GM18519 (cell line): ENCODE data around the gene RALGAPA1.
A peak's percentile ranks its signal among the peaks of the same experiment; 100 is the strongest.

Experiments used
- ATAC-seq: cut with Tn5 transposase; IDR thresholded peaks from one replicate; pipeline ENCODE4 v1.9.1; 2021; ENCODE audit warnings: mild to moderate bottlenecking, moderate library complexity; ENCODE audit not compliant: unreplicated experiment, low FRiP score

The RALGAPA1 gene

GRCh38 chr14:35556548-35556947 is 252.5 kb downstream of the RALGAPA1 start:
- ATAC-seq = no peak

- ATAC-seq = no peak
Observed at GRCh38 chr14:35553808-35554207, 255.3 kb downstream of the RALGAPA1 start.

- no peak for ATAC-seq
Observed at GRCh38 chr14:35551081-35551480, 258.0 kb downstream of the RALGAPA1 start.

GRCh38 chr14:35549551-35549950 is 259.5 kb downstream of the RALGAPA1 start:
- no peak for ATAC-seq

- ATAC-seq = no peak
Observed at GRCh38 chr14:35543006-35543405, 266.1 kb downstream of the RALGAPA1 start.

- no peak for ATAC-seq
Observed at GRCh38 chr14:35539969-35540368, 269.1 kb downstream of the RALGAPA1 start.

GRCh38 chr14:35535483-35536112 is 273.5 kb downstream of the RALGAPA1 start:
- ATAC-seq = no peak

- peak; percentile 44 for ATAC-seq
Observed at GRCh38 chr14:35534873-35535482, 274.1 kb downstream of the RALGAPA1 start.

- ATAC-seq = no peak
Observed at GRCh38 chr14:35534208-35534872, 274.8 kb downstream of the RALGAPA1 start.

- peak; percentile 54 for ATAC-seq
Observed at GRCh38 chr14:35533357-35534207, 275.5 kb downstream of the RALGAPA1 start, which contains the start of gene INSM2. TSS of gene INSM2 (plus strand) at chr14:35534164. CDS start at chr14:35534253, 89 bp downstream.

GRCh38 chr14:35532783-35533356 is 276.2 kb downstream of the RALGAPA1 start:
- no peak for ATAC-seq

GRCh38 chr14:35531960-35532747 is 276.9 kb downstream of the RALGAPA1 start:
- ATAC-seq = no peak

- no peak for ATAC-seq
Observed at GRCh38 chr14:35526962-35527361, 282.1 kb downstream of the RALGAPA1 start.

GRCh38 chr14:35525695-35526094 is 283.4 kb downstream of the RALGAPA1 start:
- ATAC-seq = no peak

- no peak for ATAC-seq
Observed at GRCh38 chr14:35519986-35520385, 289.1 kb downstream of the RALGAPA1 start.

- no peak for ATAC-seq
Observed at GRCh38 chr14:35515916-35516315, 293.2 kb downstream of the RALGAPA1 start.

GRCh38 chr14:35512765-35513164 is 296.3 kb downstream of the RALGAPA1 start:
- ATAC-seq = no peak

GRCh38 chr14:35509846-35510245 is 299.2 kb downstream of the RALGAPA1 start:
- ATAC-seq = no peak

GRCh38 chr14:35506927-35507326 is 302.2 kb downstream of the RALGAPA1 start:
- no peak for ATAC-seq

- ATAC-seq = no peak
Observed at GRCh38 chr14:35506461-35506860, 302.6 kb downstream of the RALGAPA1 start.
